GM18868 (cell line): ENCODE results near the gene STARD9.
"Not testable (repeated sequence)": the region's sequence is repeated elsewhere in the genome, so short reads cannot be mapped to it uniquely, and the experiment has no call there.

Source experiments
- ATAC-seq: cut with Tn5 transposase; IDR thresholded peaks from one replicate; pipeline ENCODE4 v1.9.1; 2021; ENCODE audit warnings: mild to moderate bottlenecking, moderate library complexity; ENCODE audit not compliant: unreplicated experiment

STARD9 gene

DNA sequence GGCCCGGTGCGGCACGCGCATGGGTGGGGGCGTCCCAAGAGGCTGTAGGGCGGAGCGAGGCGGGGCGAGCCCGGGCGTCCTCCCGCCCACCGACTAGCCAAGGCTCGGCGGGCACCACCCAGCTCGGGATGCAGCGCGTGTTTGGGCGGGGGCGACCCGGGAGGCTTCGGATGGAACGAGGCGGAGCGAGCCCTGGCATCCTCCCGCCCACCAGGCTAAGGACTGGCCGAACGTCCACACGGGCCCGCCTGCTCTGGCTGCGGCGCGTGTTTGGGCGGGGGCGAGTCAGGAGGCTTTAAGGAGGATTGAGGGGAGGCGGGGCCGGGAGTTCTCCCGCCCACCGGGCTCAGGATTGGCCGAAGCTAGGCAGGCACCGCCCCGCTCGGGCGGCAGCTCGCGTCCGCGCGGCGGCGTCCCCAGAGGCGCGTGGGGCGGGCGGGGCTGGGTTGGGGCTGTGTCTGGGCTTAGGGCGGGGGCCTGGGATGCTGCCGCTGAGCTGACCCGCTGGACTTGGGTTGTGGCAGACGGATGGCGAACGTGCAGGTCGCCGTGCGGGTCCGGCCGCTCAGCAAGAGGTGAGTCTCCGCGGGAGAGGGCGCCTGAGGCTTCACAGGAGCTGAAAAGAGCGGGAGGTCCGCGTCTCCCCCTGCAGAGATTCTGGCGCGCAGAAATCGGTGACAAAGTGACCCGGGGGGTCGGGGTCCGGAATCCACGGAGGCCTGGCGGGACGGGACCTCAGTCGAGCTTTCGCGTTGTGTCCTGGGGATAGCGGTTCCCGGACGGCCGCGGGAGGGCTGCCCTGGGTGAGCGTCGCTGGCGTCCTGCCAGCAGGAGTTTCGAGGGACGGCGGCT is at the start of gene STARD9:
TSS of gene STARD9 (plus strand) at position 419 of the 852 bp plus-strand sequence. CDS start at position 529, 110 bp downstream.
- ATAC-seq, result peak; percentile 93

DNA sequence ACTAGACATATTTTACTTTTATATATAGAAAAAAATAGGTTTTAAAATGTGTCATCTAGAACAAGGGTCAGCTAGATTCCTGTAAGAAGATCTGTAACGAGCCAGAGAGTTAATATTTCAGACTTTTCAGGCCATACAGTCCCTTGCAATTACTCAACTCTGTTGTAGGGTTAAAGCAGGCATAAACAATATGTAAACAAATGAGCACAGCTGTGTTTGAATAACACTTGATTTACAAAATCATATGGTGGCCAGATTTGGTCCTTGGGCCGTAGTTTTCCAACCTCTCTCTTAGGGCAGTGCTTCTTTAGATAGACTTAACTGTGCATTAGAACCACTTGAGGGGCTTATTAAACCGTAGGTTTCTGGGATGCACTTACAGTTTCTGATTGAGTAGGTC is 46.4 kb upstream of the STARD9 start:
- no peak for ATAC-seq

GRCh38 chr15:42533246-42533645 is 42.2 kb upstream of the STARD9 start:
- no peak for ATAC-seq

GRCh38 chr15:42544853-42545629 is 30.4 kb upstream of the STARD9 start:
- no peak for ATAC-seq

DNA sequence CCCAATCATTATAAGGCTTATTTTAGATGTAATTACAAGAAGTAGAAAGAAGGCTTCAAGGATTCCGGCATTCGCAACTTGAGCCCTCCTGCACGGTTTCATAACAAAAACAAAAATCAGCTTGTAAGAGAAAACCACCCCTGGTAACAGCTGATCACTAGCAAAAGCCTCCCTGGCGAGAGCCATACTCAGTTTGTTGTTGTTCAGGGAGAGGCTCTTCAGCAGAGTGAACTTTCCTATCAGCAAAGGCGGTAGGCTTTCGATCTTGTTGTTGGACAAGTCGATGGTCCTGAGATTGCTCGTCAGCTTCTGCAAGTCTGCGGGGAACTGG is 27.5 kb upstream of the STARD9 start:
- no peak for ATAC-seq

DNA sequence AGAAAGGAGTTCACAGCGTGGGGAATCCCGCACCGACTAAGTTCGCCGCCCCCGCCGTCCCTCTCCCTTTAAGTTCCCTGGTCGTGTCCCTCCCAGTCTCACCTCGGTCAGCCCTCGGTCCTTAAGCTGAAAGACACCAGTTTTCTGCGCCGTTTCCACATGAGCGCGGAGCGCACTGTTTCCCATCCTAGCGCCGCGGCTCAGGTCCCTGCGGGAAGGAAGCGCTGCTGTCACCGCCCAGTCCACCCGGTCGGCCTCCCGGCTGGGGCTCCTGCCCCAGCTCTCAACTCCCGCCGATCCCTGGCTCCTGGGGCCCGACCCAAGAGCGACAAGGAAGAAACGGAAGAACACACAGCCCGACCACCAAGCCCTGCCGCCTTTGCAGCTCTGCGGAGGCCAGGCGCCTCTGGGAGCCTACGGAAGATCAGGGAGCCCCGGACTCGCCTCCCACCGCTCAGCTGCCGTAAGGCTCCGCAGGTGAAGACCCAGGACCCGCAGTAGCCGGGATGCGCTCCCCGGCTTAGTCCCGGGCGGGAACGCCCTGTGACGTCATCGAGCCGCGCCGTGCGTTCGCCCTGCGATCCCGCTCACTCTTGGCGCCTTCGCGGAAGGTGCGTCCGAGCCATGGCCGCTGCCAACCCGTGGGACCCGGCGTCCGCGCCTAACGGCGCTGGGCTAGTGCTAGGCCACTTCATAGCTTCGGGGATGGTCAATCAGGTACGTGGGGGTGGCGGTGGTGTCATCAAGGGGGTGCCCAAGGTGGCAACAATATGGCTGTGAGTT is 27.0 kb upstream of the STARD9 start, which contains the start of the genes HAUS2 and LRRC57:
TSS of gene HAUS2 (plus strand) at position 590 of the 783 bp plus-strand sequence. CDS start at position 625, 35 bp downstream.
TSS of gene LRRC57 (minus strand) at position 545 of the 783 bp plus-strand sequence. CDS start at position 186, 359 bp downstream.
- peak; percentile 81 for ATAC-seq

DNA sequence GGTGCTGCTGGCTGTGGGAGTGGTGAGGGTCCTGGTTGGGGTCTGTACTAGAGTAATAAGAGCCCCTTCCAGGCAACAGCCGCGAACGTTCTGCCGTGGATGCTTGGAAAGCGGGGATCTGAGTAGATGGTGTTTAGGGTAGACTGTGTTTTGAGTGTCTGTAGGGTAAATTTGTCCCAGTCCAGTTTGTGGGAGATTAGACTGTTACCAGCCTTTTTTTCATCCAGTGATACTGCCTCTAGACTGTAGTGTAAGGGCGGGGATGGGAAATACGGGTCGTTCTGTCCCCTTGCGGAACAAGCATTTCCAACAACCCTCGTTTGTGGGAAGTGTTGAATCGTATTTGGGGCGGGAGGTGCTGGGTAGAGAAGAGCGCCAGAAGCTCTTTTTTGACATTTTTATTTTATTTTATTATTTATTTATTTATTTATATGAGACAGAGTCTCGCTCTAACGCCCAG is 26.3 kb upstream of the STARD9 start:
- peak; percentile 43 for ATAC-seq

GRCh38 chr15:42549741-42550392 is 25.5 kb upstream of the STARD9 start:
- ATAC-seq, result no peak

DNA sequence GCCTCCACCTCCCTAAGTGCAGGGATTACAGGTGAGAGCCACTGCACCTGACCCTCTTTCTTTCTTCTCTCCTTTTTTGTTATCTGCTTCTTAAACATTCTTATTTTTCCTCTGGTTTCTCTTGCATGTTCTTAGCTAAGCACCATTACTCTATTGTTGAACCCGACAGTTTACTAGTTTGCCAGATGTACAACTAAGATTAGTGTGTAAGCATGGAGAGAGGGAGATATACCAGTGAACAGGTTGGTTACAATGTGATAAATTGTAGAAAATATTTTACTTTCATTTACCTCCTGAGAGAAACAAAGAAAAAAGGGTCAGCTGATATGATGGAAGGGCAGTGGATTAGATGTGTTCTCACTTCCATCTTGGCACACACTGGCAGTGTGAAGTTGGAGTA is 21.9 kb upstream of the STARD9 start:
- ATAC-seq, result no peak

DNA sequence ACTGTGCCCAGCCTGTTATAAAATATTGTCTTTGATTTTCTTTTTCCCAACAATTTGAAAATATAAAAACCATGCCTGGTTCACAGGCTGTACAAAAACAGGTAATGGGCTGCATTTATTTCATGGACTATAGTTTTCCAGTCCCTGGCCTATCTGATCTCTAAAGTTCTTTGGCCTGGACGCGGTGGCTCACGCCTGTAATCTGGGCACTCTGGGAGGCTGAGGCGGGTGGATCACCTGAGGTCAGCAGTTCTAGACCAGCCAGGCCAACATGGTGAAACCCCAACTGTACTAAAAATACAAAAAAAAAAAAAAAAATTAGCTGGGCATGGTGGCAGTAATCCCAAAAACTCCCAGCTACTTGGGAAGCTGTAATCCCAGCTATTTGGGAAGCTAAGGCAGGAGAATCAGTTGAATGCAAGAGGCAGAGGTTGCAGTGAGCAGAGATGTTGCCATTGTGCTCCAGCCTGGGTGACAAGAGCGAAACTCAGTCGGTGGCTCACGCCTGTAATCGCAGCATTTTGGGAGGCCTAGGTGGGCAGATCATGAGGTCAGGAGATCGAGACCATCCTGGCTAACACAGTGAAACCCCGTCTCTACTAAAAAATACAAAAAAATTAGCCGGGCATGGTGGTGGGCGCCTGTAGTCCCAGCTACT is 18.7 kb upstream of the STARD9 start:
- ATAC-seq, result not testable (repeated sequence)

GRCh38 chr15:42558739-42559138 is 16.7 kb upstream of the STARD9 start:
- no peak for ATAC-seq

DNA sequence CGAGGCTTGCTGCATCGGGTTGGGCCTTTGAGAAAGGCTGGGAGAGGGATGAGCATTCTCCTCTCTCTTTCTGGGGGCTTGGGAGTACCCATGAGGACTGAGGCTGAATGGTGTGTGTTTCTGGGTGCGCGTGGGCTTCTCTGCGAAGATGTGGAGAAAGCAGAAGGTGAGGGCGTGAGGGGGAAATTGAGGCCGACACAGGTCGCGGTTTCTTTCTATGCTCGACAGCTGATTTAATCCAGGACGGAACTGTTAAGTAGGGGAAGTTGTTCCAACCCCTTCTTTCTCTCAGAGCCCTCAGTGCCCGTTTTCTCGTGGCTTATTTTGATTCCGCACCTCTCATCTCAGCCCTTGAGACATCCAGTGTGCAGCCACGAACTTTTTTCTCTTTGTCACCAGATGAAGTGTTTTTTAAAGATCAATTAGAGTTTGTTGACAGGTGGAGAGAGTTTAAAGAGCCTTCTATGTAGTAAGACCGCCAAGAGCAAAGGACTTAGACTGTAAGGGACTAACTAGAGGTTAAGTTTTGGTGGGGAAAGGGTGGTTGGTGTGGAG is 711 bp downstream of the STARD9 start:
- no peak for ATAC-seq

DNA sequence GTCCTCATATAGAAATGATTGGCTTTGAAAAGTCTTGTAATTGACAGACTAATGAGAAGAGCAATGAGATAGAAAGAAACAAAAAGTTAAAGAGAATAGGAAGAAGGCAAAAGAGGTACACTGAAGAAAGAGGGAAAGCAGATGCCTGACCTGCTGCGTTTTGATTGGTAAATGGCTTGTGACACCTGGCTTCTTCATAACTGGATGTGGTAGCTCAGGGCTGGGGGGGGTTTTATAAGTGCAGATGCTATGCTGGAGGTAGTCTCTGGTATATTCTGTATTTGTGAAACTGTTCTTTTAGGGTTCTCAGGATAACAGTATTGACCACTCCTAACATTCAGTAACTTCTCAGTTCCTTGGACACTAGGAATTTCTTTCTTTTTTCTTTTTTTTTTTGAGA is 1.4 kb downstream of the STARD9 start:
- no peak for ATAC-seq

DNA sequence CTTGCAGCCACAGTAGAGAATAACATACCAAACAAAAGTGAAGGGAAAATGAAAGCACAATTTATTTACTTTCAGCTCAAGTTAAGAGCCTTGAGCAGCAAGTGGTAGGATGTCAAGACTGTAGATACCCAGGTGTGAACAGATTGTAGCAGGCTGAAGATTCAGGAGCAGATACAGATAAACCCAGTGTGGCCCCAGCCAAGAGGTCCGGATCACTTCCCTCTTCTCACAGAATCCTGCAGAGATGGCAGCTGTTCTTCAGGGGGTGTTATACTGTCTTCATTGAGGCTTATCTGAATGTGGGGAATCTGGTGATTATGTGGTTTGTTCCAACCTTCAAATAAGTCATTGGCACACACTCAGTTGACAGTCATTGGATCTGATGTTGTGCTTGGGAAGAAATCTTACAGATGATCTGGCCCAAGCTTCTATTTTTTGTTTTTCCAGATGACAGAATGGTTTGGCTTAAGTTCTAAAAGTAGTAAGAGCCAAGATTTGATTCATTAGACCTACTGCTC is 2.2 kb downstream of the STARD9 start:
- ATAC-seq, result no peak

DNA sequence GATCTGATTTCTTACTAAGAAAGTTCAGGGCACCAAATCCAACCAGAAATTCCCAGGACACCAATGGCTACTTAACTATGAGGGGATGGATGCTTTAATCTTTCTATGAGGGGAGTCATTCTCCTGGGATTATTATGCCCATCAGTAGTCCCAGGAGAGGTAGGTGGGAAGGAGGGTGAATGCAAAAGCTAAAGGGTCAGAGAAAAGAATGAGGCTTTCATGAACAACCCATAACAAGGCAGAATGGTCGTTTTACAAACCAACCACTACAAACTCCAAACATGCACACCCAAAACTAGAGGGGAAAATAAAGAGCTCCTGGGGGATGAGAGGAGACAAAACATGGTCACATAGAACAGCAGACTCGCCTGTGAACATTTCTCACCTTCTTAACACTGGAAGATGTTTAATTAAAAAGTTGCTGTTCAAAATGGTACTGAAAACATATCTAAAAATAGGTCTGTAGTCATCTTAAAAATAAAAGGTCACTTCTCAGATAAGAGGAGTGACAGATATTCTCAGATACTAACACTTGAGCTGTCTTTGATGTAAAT is 3.7 kb downstream of the STARD9 start:
- no peak for ATAC-seq

GRCh38 chr15:42581272-42581730 is 5.9 kb downstream of the STARD9 start:
- ATAC-seq, result peak; percentile 85

GRCh38 chr15:42582569-42583375 is 7.4 kb downstream of the STARD9 start:
- ATAC-seq, result no peak
